SK-N-SH (cell line): Measurements from ENCODE around the gene MTMR1. TPM values are rescaled to one million over a fixed set of nuclear protein-coding genes. Genes with fewer than 3 reads are reported as not detected.

ENCODE experiments used
- CTCF ChIA-PET: fragments of 300-600, 350-600 bp; formaldehyde crosslinking; extraction: SDS; loops from one replicate; lab custom pipeline; 2021; lab: Yijun Ruan, JAX
- POLR2A ChIA-PET: fragments of 350-600 bp; sonication (Branson Sonifier 250); formaldehyde crosslinking; extraction: SDS; loops from one replicate; lab custom pipeline; 2020; ENCODE audit warnings: antibody characterized with exemption, inconsistent platforms; lab: Yijun Ruan, JAX
- DNase-seq: peaks from one replicate; pipeline ENCODE4 v3.0.0; 2012
- H2AFZ ChIP-seq: fragments of 200-600 bp; sonication (generic); 2 replicates; pipeline ENCODE4 v1.8.1; 2016; ENCODE audit warnings: antibody characterized with exemption, mild to moderate bottlenecking, low read depth
- H3F3A ChIP-seq: fragments of 200-600 bp; sonication (generic); replicated peaks from 2 replicates; pipeline ENCODE3; 2016; ENCODE audit warnings: antibody characterized with exemption, mild to moderate bottlenecking; ENCODE audit not compliant: insufficient read depth
- H3K27ac ChIP-seq, 2 experiments: fragments of 200-500 bp in 1 of 2; fragments of 200-600 bp in 1 of 2; sonication (Bioruptor generic) in 1 of 2; sonication (generic), shearing (Covaris generic) in 1 of 2; 2 replicates each; pipeline versions ENCODE4 v1.5.1 to v1.6.1; 2014 to 2016; ENCODE audit warnings: low read depth in 2 of 2, inconsistent platforms in 1 of 2, low read length in 1 of 2, mild to moderate bottlenecking in 1 of 2, mixed read lengths in 1 of 2
- H3K27me3 ChIP-seq: fragments of 200-600 bp; sonication (generic), shearing (Covaris generic); 2 replicates; pipeline ENCODE4 v1.6.1; 2016; ENCODE audit warnings: mixed run types; ENCODE audit not compliant: insufficient read depth
- H3K36me3 ChIP-seq, 2 experiments: fragments of 200-500 bp in 1 of 2; fragments of 200-600 bp in 1 of 2; sonication (Bioruptor generic) in 1 of 2; sonication (generic) in 1 of 2; replicated peaks in 1 of 2; 2 replicates each; pipeline versions ENCODE3 to v1.5.1; 2014 to 2016; ENCODE audit warnings: low read length in 1 of 2, mild to moderate bottlenecking in 1 of 2; ENCODE audit not compliant: insufficient read depth in 2 of 2, control insufficient read depth in 1 of 2
- H3K4me1 ChIP-seq, 2 experiments: fragments of 200-500 bp in 1 of 2; fragments of 200-600 bp in 1 of 2; sonication (Bioruptor generic) in 1 of 2; sonication (generic), shearing (Covaris generic) in 1 of 2; 2 replicates each; pipeline versions ENCODE4 v1.5.1 to v1.6.1; 2014 to 2016; ENCODE audit warnings: low read depth in 1 of 2, low read length in 1 of 2, mixed run types in 1 of 2; ENCODE audit not compliant: insufficient read depth in 2 of 2, control insufficient read depth in 1 of 2
- H3K4me2 ChIP-seq: fragments of 200-600 bp; sonication (generic), shearing (Covaris generic); 2 replicates; pipeline ENCODE4 v1.6.1; 2017; ENCODE audit warnings: mixed run types
- H3K4me3 ChIP-seq, 2 experiments: fragments of 200-500 bp in 1 of 2; fragments of 200-600 bp in 1 of 2; sonication (Bioruptor generic) in 1 of 2; sonication (generic), shearing (Covaris generic) in 1 of 2; 2 replicates each; pipeline versions ENCODE4 v1.5.1 to v1.8.1; 2014 to 2016; ENCODE audit warnings: low read depth in 2 of 2, inconsistent platforms in 1 of 2, low read length in 1 of 2, mild to moderate bottlenecking in 1 of 2, mixed read lengths in 1 of 2, moderate library complexity in 1 of 2
- H3K79me2 ChIP-seq: fragments of 200-600 bp; sonication (generic); 2 replicates; pipeline ENCODE4 v1.8.1; 2017; ENCODE audit warnings: mild to moderate bottlenecking; ENCODE audit not compliant: insufficient read depth
- H3K9ac ChIP-seq: fragments of 200-600 bp; sonication (generic); 2 replicates; pipeline ENCODE4 v1.6.1; 2017; ENCODE audit warnings: mixed run types
- H3K9me2 ChIP-seq: fragments of 200-600 bp; sonication (generic); 2 replicates; pipeline ENCODE4 v1.6.1; 2017; ENCODE audit warnings: mixed run types
- H3K9me3 ChIP-seq: fragments of 200-600 bp; sonication (generic); 2 replicates; pipeline ENCODE4 v1.6.1; 2017; ENCODE audit warnings: mixed run types, mild to moderate bottlenecking, moderate library complexity
- H4K20me1 ChIP-seq: fragments of 200-600 bp; sonication (generic); 2 replicates; pipeline ENCODE4 v1.6.1; 2017; ENCODE audit warnings: mild to moderate bottlenecking, mixed run types; ENCODE audit not compliant: insufficient read depth
- EZH2phosphoT487 ChIP-seq: fragments of 200-600 bp; sonication (generic); IDR thresholded peaks from 2 replicates; pipeline ENCODE4 v1.6.1; 2017; ENCODE audit warnings: low read depth, mixed run types, mild to moderate bottlenecking, antibody characterized with exemption, moderate library complexity, borderline replicate concordance
- MEF2A ChIP-seq: IDR thresholded peaks from 2 replicates; pipeline ENCODE4 v1.4.0; 2012; ENCODE audit warnings: low read depth, borderline replicate concordance
- MXI1 ChIP-seq: IDR thresholded peaks from 2 replicates; pipeline ENCODE4 v1.6.1; 2012; ENCODE audit warnings: mild to moderate bottlenecking, low read depth, low read length, improper control_type of control experiment
- NFIC ChIP-seq: IDR thresholded peaks from 2 replicates; pipeline ENCODE4 v1.4.0; 2012; ENCODE audit warnings: borderline replicate concordance
- POLR2AphosphoS5 ChIP-seq: IDR thresholded peaks from 2 replicates; pipeline ENCODE4 v1.6.1; 2012; ENCODE audit warnings: low read depth, low read length
- RAD21 ChIP-seq: IDR thresholded peaks from 2 replicates; pipeline ENCODE4 v1.6.1; 2012; ENCODE audit warnings: mild to moderate bottlenecking, low read length
- TCF12 ChIP-seq: IDR thresholded peaks from 2 replicates; pipeline ENCODE4 v1.4.0; 2012
- TEAD4 ChIP-seq: IDR thresholded peaks from 2 replicates; pipeline ENCODE4 v1.4.0; 2012; ENCODE audit warnings: mild to moderate bottlenecking, borderline replicate concordance; ENCODE audit not compliant: insufficient read depth
- WGBS: methylation state at CpG from one replicate; pipeline ENCODE4 v1.1.6; 2017; ENCODE audit warnings: low lambda C conversion rate; 5-methylcytosine and 5-hydroxymethylcytosine counted together
- polyA plus RNA-seq, 3 experiments: library from polyadenylated mRNA; depleted of rRNA; stranded (reverse); fragments of >200 nt; gene quantifications; 2 replicates each; pipeline ENCODE4 v1.2.3, GENCODE V29; 2012
- TF ChIP-seq, protein P1 (sequence below): IDR thresholded peaks from 2 replicates; pipeline ENCODE4 v1.6.1; 2012; ENCODE audit warnings: mild to moderate bottlenecking, low read depth, low read length, moderate library complexity
- TF ChIP-seq, protein P2 (sequence below): IDR thresholded peaks from 2 replicates; pipeline ENCODE4; 2012
- TF ChIP-seq, protein P3 (sequence below): IDR thresholded peaks from 2 replicates; pipeline ENCODE4 v1.4.0; 2012; ENCODE audit warnings: low read depth

MTMR1 gene
- polyA plus RNA-seq, 1 of the 3 experiments (the other 2 are of a cell fraction), result 17.0 TPM

DNA sequence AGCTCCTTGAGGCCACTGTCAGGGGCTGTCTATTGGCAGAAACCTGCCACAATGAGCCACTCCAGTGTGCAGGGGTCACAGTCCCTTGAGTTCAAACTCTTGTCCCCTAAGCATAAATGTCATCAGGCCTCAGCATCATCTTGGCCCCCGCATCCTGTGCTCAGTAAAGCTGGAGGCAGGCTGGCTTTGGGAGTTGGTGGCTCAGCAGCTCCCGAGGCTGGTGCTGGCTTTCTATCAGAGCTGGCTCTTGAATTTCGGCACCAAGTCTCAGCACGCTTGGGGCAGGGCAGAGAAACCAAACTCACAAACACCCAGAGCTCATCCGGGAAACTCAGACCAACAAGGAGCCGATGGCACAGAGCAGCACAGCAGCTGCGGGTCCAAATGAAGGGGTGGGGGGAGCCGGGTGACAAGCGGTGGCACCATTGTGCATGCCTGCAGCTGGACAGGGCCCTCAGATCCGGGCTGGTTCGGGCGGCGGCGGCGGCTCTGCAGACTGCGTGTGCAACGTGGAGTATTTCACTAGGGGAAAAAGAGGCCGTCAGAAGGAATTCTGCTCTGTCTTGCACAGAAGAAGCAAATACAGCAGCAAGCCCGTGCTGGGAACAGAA lies 75.5 kb downstream of the MTMR1 start (continued):
- TF ChIP-seq, protein P1, sequence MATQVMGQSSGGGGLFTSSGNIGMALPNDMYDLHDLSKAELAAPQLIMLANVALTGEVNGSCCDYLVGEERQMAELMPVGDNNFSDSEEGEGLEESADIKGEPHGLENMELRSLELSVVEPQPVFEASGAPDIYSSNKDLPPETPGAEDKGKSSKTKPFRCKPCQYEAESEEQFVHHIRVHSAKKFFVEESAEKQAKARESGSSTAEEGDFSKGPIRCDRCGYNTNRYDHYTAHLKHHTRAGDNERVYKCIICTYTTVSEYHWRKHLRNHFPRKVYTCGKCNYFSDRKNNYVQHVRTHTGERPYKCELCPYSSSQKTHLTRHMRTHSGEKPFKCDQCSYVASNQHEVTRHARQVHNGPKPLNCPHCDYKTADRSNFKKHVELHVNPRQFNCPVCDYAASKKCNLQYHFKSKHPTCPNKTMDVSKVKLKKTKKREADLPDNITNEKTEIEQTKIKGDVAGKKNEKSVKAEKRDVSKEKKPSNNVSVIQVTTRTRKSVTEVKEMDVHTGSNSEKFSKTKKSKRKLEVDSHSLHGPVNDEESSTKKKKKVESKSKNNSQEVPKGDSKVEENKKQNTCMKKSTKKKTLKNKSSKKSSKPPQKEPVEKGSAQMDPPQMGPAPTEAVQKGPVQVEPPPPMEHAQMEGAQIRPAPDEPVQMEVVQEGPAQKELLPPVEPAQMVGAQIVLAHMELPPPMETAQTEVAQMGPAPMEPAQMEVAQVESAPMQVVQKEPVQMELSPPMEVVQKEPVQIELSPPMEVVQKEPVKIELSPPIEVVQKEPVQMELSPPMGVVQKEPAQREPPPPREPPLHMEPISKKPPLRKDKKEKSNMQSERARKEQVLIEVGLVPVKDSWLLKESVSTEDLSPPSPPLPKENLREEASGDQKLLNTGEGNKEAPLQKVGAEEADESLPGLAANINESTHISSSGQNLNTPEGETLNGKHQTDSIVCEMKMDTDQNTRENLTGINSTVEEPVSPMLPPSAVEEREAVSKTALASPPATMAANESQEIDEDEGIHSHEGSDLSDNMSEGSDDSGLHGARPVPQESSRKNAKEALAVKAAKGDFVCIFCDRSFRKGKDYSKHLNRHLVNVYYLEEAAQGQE, result no peak
- TF ChIP-seq MEF2A, result no peak
- TF ChIP-seq POLR2AphosphoS5, result no peak
- no peak for TF ChIP-seq TCF12
- no peak for TF ChIP-seq TEAD4
- no peak for TF ChIP-seq RAD21
- no peak for TF ChIP-seq NFIC
- no peak for TF ChIP-seq MXI1
- TF ChIP-seq, protein P2, sequence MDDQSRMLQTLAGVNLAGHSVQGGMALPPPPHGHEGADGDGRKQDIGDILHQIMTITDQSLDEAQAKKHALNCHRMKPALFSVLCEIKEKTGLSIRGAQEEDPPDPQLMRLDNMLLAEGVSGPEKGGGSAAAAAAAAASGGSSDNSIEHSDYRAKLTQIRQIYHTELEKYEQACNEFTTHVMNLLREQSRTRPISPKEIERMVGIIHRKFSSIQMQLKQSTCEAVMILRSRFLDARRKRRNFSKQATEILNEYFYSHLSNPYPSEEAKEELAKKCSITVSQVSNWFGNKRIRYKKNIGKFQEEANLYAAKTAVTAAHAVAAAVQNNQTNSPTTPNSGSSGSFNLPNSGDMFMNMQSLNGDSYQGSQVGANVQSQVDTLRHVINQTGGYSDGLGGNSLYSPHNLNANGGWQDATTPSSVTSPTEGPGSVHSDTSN, result no peak
- TF ChIP-seq EZH2phosphoT487, result no peak
- TF ChIP-seq, all 33 proteins: peak for 0

DNA sequence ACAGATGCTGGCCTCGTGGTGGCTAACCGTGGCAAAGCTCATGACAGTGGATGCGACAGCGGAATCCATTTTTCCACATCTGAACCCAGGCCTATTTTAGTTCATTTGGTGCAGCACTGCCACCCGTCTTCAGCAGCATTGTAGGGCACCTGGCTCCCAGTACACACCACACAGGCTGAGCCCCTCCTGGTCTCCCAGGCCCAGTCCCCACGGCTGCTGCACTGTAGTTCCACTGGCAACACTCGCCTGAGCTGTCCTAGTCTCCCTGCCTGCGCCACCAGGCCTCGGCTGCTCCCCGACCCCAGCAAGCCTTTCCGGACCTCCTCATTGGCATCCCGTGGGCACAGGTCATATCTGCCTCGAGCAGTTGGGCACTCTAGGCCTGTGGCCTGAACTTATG lies 76.2 kb downstream of the MTMR1 start:
- H3K9ac ChIP-seq, result no peak overlapping the region
- H3K79me2 ChIP-seq, result no peaks in the 10 kb centered on the region
- peaks cover 13% of the 10 kb centered on the region; the same call in 1 of the 2 replicates for H3K27me3 ChIP-seq
- ChIA-PET POLR2A (no interaction called here), CTCF (interaction anchor here (14.7 kb wide), 1 partner anchor 312 kb away, joined by 219 read pairs; no protein-coding TSS in a partner anchor)
- no peaks in the 10 kb centered on the region for H3K36me3 ChIP-seq
- WGBS, result 58% methylated on average over 11 of the region's 13 CpGs
- H3K9me2 ChIP-seq, result no peaks in the 10 kb centered on the region
- H3K4me1 ChIP-seq, result no peaks in the 10 kb centered on the region; a peak in 1 of 4 replicates
- no peaks in the 10 kb centered on the region for H3F3A ChIP-seq
- no peak overlapping the region for H3K4me3 ChIP-seq
- DNase-seq, result no peak
- H3K4me2 ChIP-seq, result no peak overlapping the region
- TF ChIP-seq, protein P3, sequence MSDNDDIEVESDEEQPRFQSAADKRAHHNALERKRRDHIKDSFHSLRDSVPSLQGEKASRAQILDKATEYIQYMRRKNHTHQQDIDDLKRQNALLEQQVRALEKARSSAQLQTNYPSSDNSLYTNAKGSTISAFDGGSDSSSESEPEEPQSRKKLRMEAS, result no peak
- no peak for TF ChIP-seq EZH2phosphoT487
- H3K9me3 ChIP-seq, result no peaks in the 10 kb centered on the region
- no peaks in the 10 kb centered on the region for H4K20me1 ChIP-seq
- H3K27ac ChIP-seq, result no peak overlapping the region
- H2AFZ ChIP-seq, result no peak overlapping the region
